Sigmoid colon (tissue), 7 donors: Measurements from ENCODE around the gene MARK3. TPM values are rescaled to one million over a fixed set of nuclear protein-coding genes. Genes with fewer than 3 reads are reported as not detected.

Experiments
- DNase-seq: peaks from one replicate; pipeline ENCODE4 v3.0.0-alpha.2; 2019
- H3K27ac ChIP-seq, 4 donors: fragments of 200-600 bp; sonication (generic); one replicate each; pipeline ENCODE4 v1.5.1; 2016 to 2019; ENCODE audit warnings: mild to moderate bottlenecking in 1 of 4
- H3K27me3 ChIP-seq, 3 donors: fragments of 200-600 bp; sonication (generic); one replicate each; pipeline ENCODE4 v1.5.1; 2019; ENCODE audit warnings: mild to moderate bottlenecking in 1 of 3
- H3K36me3 ChIP-seq, 4 donors: fragments of 200-600 bp; sonication (generic); one replicate each; pipeline ENCODE4 v1.5.1; 2016 to 2019
- H3K4me1 ChIP-seq, 4 donors: fragments of 200-600 bp; sonication (generic); one replicate each; pipeline ENCODE4 v1.5.1; 2017 to 2019
- H3K4me3 ChIP-seq, 4 donors: fragments of 200-600 bp; sonication (generic); one replicate each; pipeline ENCODE4 v1.5.1; 2017 to 2019; ENCODE audit warnings: mild to moderate bottlenecking in 2 of 4, moderate library complexity in 1 of 4
- H3K9me3 ChIP-seq, 4 donors: fragments of 200-600 bp in 3 of 4; sonication (generic) in 3 of 4; one replicate each; pipeline versions ENCODE4 v1.5.1 to v1.6.1; 2013 to 2019
- CTCF ChIP-seq, 4 experiments: fragments of 450-650 bp in 3 of 4; fragments of 200-600 bp in 1 of 4; IDR thresholded peaks; one replicate each; pipeline ENCODE4 v1.5.1; 2016 to 2019; ENCODE audit warnings: antibody characterized with exemption in 4 of 4, mild to moderate bottlenecking in 3 of 4, moderate library complexity in 2 of 4
- EP300 ChIP-seq, 4 donors: sonication (generic); formaldehyde crosslinking; IDR thresholded peaks; one replicate each; pipeline ENCODE4 v1.6.1; 2017; ENCODE audit warnings: antibody characterized with exemption in 4 of 4
- POLR2A ChIP-seq, 2 donors: fragments of 450-650 bp; IDR thresholded peaks; one replicate each; pipeline ENCODE4 v1.6.1; 2016; ENCODE audit warnings: antibody characterized with exemption in 2 of 2, mild to moderate bottlenecking in 2 of 2, moderate library complexity in 2 of 2
- POLR2AphosphoS5 ChIP-seq, 4 donors: sonication (generic); formaldehyde crosslinking; IDR thresholded peaks; one replicate each; pipeline ENCODE4 v1.6.1; 2017; ENCODE audit warnings: antibody characterized with exemption in 4 of 4
- WGBS, 2 donors: extraction: QIAGEN DNeasy Blood & Tissue Kit; methylation state at CpG; one replicate each; pipeline ENCODE4 v1.1.7; 2013; 5-methylcytosine and 5-hydroxymethylcytosine counted together
- intact Hi-C: fragments of 100-400 bp; cut with DNase I; formaldehyde crosslinking; loops from one replicate; pipeline ENCODE4 v1.15.1; 2023
- polyA plus RNA-seq, 3 donors: library from polyadenylated mRNA; stranded (reverse); fragments of 200-250 nt; gene quantifications; one replicate each; pipeline ENCODE4 v1.2.3, GENCODE V29; 2013
- total RNA-seq, 4 donors: library from RNA; depleted of rRNA; stranded (reverse); fragments of >200 nt; gene quantifications; one replicate each; pipeline ENCODE4 v1.1.0, GENCODE V29; 2016
- donor health status: healthy with polysubstance abuse.
- donor health status: Bipolar disorder and iron deficiency.
- donor health status: healthy.

MARK3 gene
- total and polyA plus RNA-seq, 7 donors, result 21.6 to 104 (median 66.7) TPM

DNA sequence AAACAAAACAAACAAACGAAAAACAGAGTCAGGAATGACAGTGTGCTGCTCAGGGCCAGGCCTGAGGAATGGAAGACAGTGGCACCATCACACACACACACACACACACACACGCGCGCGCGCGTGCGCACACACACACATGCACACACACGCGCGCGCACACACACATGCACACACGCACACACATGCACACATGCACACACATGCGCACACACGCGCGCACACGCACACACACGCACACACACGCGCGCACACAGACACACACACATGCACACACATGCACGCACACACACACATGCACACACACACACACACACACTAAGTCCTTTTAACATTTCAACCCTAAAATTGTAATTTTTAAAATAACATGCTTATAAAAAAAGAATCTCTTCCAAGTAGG, 13.2 kb upstream of the MARK3 start:
- WGBS, 2 donors, result 68 to 80% methylated on average over 21 to 23 of the region's 23 CpGs
- intact Hi-C loops, result no loop called here

GRCh38 chr14:103372552-103373304, 12.5 kb upstream of the MARK3 start:
- TF ChIP-seq EP300 (IDR thresholded peaks at IDR 0.05), result no peak
- no peak for TF ChIP-seq CTCF (IDR thresholded peaks at IDR 0.05)
- no peak for TF ChIP-seq POLR2AphosphoS5 (IDR thresholded peaks at IDR 0.05)
- no peak for TF ChIP-seq POLR2A (IDR thresholded peaks at IDR 0.05)
- DNase-seq, result peak; percentile 37
- no peaks in the 10 kb centered on the region for H3K27me3 ChIP-seq
- intact Hi-C loops, result no loop called here
- H3K4me3 ChIP-seq, result no peak overlapping the region
- H3K4me1 ChIP-seq, result no peaks in the 10 kb centered on the region
- H3K27ac ChIP-seq, result no peak overlapping the region
- no peaks in the 10 kb centered on the region for H3K36me3 ChIP-seq
- H3K9me3 ChIP-seq, result no peaks in the 10 kb centered on the region
- WGBS, 2 donors, result 80 to 84% methylated on average over 11 of the region's 11 CpGs

More for the DNA sequence above, 13.2 kb upstream of the MARK3 start:
- Histone ChIP-seq H3K27me3 (no peaks in the 10 kb centered on the region), H3K4me1 (no peaks in the 10 kb centered on the region), H3K9me3 (no peaks in the 10 kb centered on the region), H3K4me3 (no peak overlapping the region), H3K27ac (no peak overlapping the region), H3K36me3 (no peaks in the 10 kb centered on the region)
- DNase-seq, result no peak
- TF ChIP-seq EP300 (IDR thresholded peaks at IDR 0.05) (no peak), POLR2AphosphoS5 (IDR thresholded peaks at IDR 0.05) (no peak)

DNA sequence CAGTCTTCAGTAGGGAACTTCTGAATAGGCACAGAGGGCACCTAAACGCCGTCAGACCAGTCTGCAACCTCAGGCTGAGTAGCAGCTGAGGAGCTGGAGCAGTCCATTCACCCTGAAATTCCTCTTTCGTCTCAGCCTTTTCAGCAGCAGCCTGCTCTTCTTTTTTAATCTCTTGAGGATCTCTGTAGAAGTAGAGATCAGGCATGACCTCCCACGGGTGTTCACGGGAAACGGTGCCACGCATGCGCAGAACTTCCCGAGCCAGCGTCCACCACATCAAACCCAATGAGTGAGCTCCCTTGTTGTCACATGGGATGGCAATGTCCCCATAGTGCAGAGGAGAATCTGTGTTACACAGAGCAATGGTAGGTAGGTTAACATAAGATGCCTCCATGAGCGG, 11.1 kb upstream of the MARK3 start:
- Histone ChIP-seq H3K9me3 (no peaks in the 10 kb centered on the region), H3K4me3 (no peak overlapping the region), H3K36me3 (no peaks in the 10 kb centered on the region), H3K27me3 (no peaks in the 10 kb centered on the region), H3K4me1 (no peaks in the 10 kb centered on the region), H3K27ac (no peak overlapping the region)
- WGBS, 2 donors, result 88 to 90% methylated on average over 11 of the region's 11 CpGs
- DNase-seq, result no peak
- intact Hi-C loops, result no loop called here
- no peak for TF ChIP-seq POLR2A (IDR thresholded peaks at IDR 0.05)
- TF ChIP-seq CTCF (IDR thresholded peaks at IDR 0.05), result no peak
- no peak for TF ChIP-seq POLR2AphosphoS5 (IDR thresholded peaks at IDR 0.05)
- no peak for TF ChIP-seq EP300 (IDR thresholded peaks at IDR 0.05)

GRCh38 chr14:103377522-103378037, 7.6 kb upstream of the MARK3 start:
- WGBS, 2 donors, result 87 to 89% methylated on average over 2 of the region's 2 CpGs
- TF ChIP-seq CTCF (IDR thresholded peaks at IDR 0.05), result no peak
- TF ChIP-seq POLR2A (IDR thresholded peaks at IDR 0.05), result no peak
- no peak for TF ChIP-seq EP300 (IDR thresholded peaks at IDR 0.05)
- TF ChIP-seq POLR2AphosphoS5 (IDR thresholded peaks at IDR 0.05), result no peak
- Histone ChIP-seq H3K36me3 (no peaks in the 10 kb centered on the region), H3K9me3 (no peaks in the 10 kb centered on the region), H3K4me3 (no peak overlapping the region), H3K27ac (no peak overlapping the region), H3K4me1 (no peaks in the 10 kb centered on the region), H3K27me3 (no peaks in the 10 kb centered on the region)
- DNase-seq, result no peak
- intact Hi-C loops, result no loop called here

DNA sequence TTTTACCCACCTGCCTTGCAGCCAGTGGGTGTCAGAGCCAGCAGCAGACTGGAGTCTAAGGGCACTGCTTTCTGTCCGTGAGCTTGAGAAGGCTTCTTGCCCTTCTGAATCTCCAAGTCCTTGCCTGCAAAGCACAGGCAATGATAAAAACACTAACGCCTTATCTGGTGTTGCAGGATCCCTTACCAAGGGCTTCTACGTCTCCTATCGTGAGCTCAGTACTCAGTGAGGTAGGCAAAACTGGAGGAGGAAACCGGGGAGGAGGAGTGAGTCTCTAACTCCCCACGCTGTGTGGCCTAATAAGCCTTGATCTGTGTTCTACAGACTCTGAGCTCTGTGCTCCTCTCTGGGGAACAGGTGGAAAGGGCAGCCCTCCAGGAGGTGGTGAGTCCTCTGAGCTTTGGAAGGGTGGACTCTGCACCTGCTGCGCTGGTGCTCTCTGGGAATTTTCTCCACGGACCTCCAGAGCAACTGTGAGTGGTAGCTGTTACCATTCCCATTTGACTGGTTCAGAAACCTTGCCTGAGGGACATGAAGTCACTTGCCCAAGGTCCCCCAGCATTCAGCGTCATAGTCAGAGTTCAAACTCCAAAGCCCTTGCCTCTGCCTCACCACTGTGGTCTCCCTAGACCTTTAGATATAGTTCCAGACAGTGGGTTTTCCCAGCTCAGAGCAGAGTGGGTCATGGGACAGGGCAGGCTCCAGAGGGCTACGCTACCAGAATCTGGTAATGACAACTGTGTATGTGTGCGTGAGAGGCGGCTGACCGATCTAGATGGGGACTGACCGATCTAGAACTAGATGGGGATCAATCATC, 7.0 kb upstream of the MARK3 start:
- 86 to 87% methylated on average over 14 of the region's 14 CpGs for WGBS, 2 donors
- no peaks in the 10 kb centered on the region for H3K4me1 ChIP-seq
- H3K9me3 ChIP-seq, result no peaks in the 10 kb centered on the region
- H3K27ac ChIP-seq, result no peak overlapping the region
- H3K27me3 ChIP-seq, result no peaks in the 10 kb centered on the region
- H3K36me3 ChIP-seq, result no peaks in the 10 kb centered on the region
- intact Hi-C loops, result no loop called here
- DNase-seq, result no peak
- no peak overlapping the region for H3K4me3 ChIP-seq
- TF ChIP-seq CTCF (IDR thresholded peaks at IDR 0.05) (no peak), POLR2A (IDR thresholded peaks at IDR 0.05) (no peak), EP300 (IDR thresholded peaks at IDR 0.05) (no peak), POLR2AphosphoS5 (IDR thresholded peaks at IDR 0.05) (no peak)
